Left kidney (tissue), 1 donor: ENCODE measurements around the gene NOTCH3. TPM values are rescaled to one million over a fixed set of nuclear protein-coding genes. Genes with fewer than 3 reads are reported as not detected.

Source experiments
- polyA plus RNA-seq: library from polyadenylated mRNA; unstranded; fragments of 120-200 nt; gene quantifications from one replicate; pipeline ENCODE4 v1.2.1, GENCODE V29; 2013; ENCODE audit not compliant: insufficient read length

NOTCH3 gene
- polyA plus RNA-seq, 1 donor: 102 TPM

Other genes starting within 250 kb of the NOTCH3 start
- 0.48 TPM for gene SLC1A6, start 221.1 kb downstream of the NOTCH3 start, polyA plus RNA-seq
- gene CASP14, start 151.5 kb downstream of the NOTCH3 start, polyA plus RNA-seq: 0.05 TPM
- 0.13 TPM for gene OR1I1, start 118.8 kb downstream of the NOTCH3 start, polyA plus RNA-seq
- gene SYDE1, start 93.6 kb downstream of the NOTCH3 start, polyA plus RNA-seq: 14.4 TPM
- 3.9 TPM for gene EPHX3, start 31.5 kb upstream of the NOTCH3 start, polyA plus RNA-seq
- 63.6 TPM for gene BRD4, start 131.5 kb upstream of the NOTCH3 start, polyA plus RNA-seq
- gene AKAP8, start 178.8 kb upstream of the NOTCH3 start, polyA plus RNA-seq: 32.7 TPM
- gene AKAP8L, start 218.0 kb upstream of the NOTCH3 start, polyA plus RNA-seq: 119 TPM
- gene WIZ, start 249.0 kb upstream of the NOTCH3 start, polyA plus RNA-seq: 25.7 TPM